Hematopoietic multipotent progenitor cell (in vitro differentiated cells): ENCODE results near the gene MYO10. TPM values are rescaled to one million over a fixed set of nuclear protein-coding genes. Genes with fewer than 3 reads are reported as not detected.
"Not testable (repeated sequence)": the region's sequence is repeated elsewhere in the genome, so short reads cannot be mapped to it uniquely, and the experiment has no call there.

Source experiments
- DNase-seq, 3 donors: peaks; one replicate each; pipeline ENCODE4 v3.0.0-alpha.2; 2011 to 2015; ENCODE audit warnings: low read depth in 2 of 3, low spot score in 2 of 3
- total RNA-seq: library from RNA; depleted of rRNA; stranded (reverse); fragments of >200 nt; gene quantifications from one replicate; pipeline ENCODE4 v1.2.3, GENCODE V29; 2012

The MYO10 gene
- total RNA-seq = 0.54 TPM

DNA sequence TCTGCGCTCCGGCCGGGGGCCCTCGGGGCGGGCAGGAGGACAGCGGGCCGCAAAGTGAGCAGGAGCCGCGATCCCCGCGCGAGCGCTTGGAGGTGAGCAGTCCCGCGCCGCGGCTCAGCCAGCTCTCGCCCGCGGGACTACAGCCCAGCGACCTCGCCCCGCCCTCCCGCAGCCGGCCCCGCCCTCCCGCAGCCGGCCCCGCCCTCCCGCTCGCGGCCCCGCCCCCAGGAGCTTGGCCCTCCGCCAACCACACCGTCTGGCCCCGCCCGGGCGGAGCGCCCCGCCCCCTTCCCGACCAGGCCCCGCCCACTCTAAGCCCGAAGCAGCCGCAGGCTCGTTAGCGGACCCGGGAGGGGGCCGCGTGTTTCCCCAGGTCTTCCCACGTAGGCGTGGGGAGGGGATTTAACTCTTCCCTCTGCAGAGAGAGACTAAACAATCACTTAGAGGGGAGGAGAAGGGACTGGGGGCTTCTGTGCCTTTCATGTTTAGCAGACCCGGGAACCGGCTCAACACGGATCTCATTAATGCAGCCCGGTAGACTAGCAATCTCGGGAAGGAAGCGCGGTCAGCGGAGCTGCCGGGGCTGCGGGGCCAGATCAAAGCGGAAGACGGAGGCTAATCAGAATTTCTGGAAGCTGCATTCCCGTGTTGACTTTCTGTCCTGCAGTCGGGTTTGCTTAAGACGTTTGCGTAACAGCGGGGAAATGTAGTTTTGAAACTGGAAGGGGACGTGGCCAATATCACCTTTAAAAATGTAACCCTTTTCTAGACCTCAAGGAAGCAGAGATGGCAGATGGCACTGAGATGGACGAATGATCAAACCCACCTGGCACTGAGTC, at the start of gene MYO10:
TSS of gene MYO10 (minus strand) at position 139 of the 839 bp plus-strand sequence. CDS start 480 bp downstream, outside the sequence.
- DNase-seq = peak in 2 of 3 donors; percentile 62 to 67

DNA sequence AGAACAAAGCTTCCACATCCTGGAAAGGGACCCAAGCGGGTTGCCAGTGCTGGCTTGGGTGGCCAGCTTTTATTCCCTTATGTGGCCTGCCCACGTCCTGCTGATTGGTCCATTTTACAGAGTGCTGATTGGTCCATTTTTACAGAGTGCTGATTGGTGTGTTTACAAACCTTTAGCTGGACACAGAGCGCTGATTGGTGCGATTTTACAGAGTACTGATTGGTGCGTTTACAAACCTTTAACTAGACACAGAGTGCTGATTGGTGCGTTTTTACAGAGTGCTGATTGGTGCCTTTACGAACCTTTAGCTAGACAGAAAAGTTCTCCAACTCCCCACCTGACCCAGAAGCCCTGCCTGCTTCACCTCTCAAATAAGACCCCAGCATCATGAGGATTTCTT, 49.2 kb upstream of the MYO10 start:
- DNase-seq = not testable (repeated sequence)

GRCh38 chr5:16983972-16984371, 47.9 kb upstream of the MYO10 start:
- DNase-seq = no peak

DNA sequence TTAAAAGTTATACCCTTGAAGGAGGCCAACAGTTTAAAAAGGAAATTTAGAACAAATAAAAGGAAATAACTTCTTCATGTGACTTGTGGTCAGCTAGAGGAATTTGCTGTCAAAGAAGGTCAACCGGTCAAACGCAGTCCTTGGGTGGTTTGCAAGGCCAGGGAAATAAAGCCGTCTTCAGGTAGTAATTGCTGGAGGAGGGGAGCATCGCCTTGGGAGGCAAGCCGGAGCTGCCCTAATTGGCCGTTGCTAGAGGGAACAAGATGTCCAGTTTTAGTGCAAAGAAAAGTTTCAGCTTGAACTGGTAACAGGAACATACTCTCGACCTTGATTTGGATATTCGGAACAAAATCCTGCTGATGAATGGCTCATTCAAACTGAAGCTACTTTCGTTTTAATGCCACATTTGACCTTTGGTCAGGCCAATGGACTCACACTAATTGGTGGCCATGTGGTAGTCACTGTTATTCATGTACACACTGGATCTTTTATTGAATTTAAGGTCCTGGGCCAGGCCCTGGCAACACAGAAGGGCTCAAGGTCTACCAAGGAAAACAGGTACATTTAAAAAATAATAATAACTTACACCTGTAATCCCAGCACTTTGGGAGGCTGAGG, 47.0 kb upstream of the MYO10 start:
- DNase-seq = no peak

DNA sequence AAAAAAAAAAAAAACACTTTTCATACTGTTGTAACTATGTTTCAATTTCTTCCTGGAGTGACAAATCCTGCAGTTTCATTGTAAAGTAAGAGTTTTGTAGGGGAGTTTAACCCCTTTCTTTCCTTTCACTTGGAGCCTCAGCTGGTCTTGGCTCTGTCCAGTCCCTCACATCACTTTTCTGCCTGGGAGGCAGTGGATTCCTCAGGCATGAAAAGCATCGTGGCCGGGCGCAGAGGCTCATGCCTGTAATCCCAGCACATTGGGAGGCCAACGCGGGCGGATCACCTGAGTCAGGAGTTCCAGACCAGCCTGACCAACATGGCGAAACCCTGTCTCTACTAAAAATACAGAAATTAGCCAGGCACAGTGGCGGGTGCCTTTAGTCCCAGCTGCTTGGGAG, 45.6 kb upstream of the MYO10 start:
- no peak for DNase-seq

DNA sequence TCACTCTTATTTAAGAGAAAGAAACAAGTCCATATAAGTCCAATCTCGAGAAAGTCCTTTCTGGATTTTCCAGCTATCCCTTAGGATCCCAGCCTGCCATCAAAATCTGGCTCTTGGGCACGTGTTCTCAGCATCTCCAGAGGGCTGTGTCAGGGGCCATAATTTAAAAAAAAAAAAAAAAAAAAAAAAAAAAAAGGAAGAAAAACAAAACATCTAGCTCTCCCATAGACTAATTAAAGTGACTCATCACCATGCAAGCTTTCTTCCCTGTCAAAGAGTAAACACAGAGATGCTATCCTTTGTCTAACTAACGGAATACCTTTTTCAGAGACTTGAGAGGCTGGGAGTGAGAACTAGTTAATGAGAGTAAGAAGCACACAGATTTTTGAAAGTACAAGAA, 44.9 kb upstream of the MYO10 start:
- DNase-seq = no peak

DNA sequence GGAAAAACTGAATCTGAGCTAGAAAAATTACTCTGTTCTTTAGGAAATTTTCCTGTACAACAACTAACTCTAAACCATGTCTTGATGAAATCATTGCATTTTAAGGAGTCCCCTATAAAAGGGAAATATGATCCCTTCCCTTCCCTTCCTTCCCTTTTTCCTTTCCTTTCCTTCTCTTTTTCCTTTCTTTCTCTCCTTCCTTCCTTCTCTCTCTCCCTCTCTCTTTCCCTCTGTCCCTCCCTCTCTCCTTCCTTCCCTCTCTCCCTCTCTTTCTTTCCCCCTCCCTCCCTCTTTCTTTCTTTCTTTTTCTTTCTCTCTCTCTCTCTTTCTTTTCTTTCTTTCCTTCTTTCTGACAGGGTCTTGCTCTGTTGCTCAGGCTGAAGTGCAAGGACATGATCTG, 42.2 kb upstream of the MYO10 start:
- DNase-seq = no peak

- DNase-seq = no peak
Observed at GRCh38 chr5:16976625-16977008, 40.5 kb upstream of the MYO10 start.

GRCh38 chr5:16975950-16976624, 40.0 kb upstream of the MYO10 start:
- peak in 2 of 3 donors; percentile 14 to 62 for DNase-seq

- no peak for DNase-seq
Observed at GRCh38 chr5:16974981-16975380, 38.9 kb upstream of the MYO10 start.

- DNase-seq = no peak
Observed at GRCh38 chr5:16970826-16971225, 34.7 kb upstream of the MYO10 start.

GRCh38 chr5:16970260-16970659, 34.2 kb upstream of the MYO10 start:
- no peak for DNase-seq

DNA sequence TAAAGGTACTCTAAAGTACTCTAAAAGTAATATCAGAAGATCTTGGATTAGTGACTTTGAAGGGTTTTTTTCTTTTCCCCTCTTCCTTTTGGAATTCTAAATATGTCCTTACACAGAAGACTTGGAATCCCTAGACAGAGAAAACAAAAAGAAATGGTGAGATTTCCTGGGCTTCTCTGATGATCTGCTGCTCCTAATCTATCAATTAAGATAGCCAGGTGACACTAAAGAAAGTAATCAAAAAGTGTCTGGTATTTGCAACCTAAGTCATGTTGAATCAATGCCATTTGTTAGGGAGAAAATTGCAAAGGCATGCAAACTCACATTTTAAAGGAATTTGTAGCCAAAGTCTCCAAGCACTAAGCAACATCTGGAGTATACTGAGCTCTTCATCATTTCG, 29.5 kb upstream of the MYO10 start:
- no peak for DNase-seq

DNA sequence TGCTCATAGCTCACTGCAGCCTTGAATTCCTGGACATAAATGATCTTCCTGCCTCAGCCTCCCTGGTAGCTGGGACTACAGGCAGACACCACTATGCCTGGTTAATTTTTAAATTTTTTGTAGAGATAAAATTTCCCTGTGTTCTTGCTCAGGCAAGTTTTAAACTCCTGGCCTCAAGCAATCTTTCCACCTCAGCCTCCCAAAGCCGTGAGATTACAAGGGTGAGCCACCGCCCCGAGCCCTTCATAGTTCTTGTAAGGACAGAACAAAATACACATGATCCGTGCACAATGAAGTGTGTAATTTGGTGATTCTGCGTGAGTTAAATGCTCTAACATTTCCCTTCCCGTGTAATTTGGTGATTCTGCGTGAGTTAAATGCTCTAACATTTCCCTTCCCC, 27.7 kb upstream of the MYO10 start:
- DNase-seq = no peak

GRCh38 chr5:16961131-16961530, 25.0 kb upstream of the MYO10 start:
- DNase-seq = no peak

- no peak for DNase-seq
Observed at GRCh38 chr5:16957304-16958196, 21.5 kb upstream of the MYO10 start.

DNA sequence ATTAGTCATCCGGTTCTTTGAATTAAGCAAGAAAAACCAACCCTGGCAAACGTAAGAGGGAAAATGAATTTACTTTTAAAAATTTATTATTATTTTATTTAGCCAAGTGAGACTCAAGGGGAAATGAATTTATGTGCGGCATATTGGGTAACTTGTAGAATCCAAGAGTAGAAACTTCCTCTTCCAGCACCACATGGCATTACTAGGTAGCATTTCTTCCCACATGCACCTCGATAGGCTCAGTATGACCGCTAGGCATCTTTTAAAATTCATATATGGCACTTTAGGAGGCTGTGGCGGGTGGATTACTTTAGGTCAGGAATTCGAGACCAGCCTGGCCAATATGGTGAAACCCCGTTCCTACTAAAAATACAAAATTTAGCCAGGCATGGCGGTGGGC, 17.6 kb upstream of the MYO10 start:
- no peak for DNase-seq

- DNase-seq = no peak
Observed at GRCh38 chr5:16952968-16953671, 17.0 kb upstream of the MYO10 start.

DNA sequence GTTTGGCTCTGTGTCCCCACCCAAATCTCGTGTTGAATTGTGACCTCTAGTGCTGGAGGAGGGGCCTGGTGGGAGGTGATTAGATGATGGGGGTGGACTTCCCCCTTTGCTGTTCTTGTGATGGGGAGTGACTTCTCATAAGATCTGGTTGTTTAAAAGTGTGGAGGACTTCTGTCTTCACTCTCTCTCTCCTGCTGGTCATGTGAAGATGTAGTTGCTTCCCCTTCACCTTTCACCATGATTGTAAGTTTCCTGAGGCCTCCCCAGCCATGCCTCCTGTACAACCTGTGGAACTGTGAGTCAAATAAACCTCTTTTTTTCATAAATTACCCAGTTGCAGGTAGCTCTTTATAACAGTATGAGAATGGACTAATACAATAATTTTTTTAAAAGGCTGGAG, 10.6 kb upstream of the MYO10 start:
- DNase-seq = no peak
